Endometrial microvascular endothelial cells (primary cell): Measurements from ENCODE around the gene ALDH2. TPM values are rescaled to one million over a fixed set of nuclear protein-coding genes. Genes with fewer than 3 reads are reported as not detected.
"Not testable (repeated sequence)": the region's sequence is repeated elsewhere in the genome, so short reads cannot be mapped to it uniquely, and the experiment has no call there.

Experiments used
- in situ Hi-C: cut with HindIII; loops from 2 replicates; pipeline ENCODE4 v1.10.0; 2017; ENCODE audit warnings: low sequenced_read_pairs, low pct_unique_long_range_greater_than_20kb; ENCODE audit errors: inconsistent ontology term
- total RNA-seq: library from RNA; depleted of rRNA; stranded (reverse); fragments of >200 nt; gene quantifications from one replicate; pipeline ENCODE4 v1.2.3, GENCODE V29; 2015; ENCODE audit errors: inconsistent ontology term

The ALDH2 gene
- total RNA-seq, 1 donor from 2014 or later: 52.8 TPM

DNA sequence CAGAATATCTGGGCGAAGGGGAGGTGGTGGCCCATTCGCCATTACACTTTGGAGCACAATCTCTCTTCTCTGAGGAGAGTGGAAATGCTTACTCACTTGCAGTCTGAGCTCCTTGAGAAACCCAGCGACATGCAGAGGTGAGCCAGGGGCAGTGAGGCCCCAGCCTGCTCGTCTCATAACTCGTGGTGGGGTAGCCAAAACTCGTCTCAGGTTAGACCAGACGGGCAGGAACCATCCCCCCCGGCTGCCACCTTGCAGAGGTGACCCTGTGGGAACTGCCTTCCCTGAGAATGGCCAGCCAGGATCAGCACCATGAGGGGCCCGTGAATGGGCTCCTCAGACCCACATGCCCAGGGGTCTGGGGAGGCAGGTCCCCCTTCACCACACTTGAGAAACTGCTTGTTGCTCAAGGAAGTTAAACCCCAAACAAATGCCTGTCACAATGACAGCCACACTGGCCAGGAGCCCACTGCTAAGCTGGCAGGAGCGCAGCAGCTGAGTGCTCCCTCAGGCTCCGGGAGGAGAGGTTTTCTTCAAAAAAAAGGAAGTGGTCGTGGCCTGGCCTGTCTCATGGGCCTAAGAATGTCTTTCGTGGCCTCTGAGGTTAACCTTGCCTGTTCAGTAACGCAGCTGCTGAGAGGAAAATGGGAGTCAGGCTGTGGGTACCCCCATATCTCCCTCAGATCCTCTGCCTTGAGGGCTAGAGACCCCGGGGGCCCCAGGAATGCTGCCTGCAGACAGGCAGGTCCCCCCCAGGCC is 9.2 kb upstream of the ALDH2 start:
- in situ Hi-C loops: no loop called here

DNA sequence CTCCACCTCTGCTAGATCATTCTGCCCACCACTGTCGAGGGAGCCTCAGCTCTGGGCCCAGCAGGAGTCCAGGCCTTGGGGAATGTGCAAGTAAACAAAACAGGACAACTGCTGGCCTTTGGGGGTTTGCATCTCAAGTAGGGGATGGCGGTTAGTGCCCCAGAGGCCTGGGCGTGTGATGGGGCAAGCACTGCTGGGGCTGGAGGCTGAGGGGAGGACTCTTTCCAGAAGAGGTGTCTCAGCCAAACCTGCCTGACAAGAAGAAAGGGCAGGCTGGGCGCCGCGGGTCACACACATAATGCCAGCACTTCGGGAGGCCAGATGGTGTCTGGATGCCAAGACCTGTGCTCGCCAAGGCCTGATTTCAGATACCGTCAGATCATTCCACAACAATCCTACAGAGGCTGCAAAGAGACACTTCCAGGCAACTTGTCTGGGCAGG is 8.6 kb upstream of the ALDH2 start:
- in situ Hi-C loops: no loop called here

DNA sequence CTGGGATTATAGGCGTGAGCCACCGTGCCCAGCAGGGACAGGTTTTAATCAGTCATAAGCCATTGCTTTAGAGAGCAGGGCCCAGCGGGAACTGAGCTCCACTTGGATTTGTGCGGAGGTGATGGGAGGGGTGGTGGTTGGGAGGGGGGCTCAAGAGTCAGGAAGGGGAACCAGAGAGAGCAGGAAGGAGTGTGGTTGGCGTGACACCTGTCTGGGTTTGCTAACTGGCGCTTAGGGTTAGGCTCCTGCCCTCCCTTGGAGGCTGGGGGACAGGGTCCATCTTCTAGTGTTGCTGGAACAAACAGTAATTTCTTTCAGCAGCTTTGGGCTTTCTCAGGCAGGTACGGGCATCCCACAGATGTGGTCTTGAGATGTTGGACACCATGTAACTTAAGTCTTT is 7.5 kb upstream of the ALDH2 start:
- in situ Hi-C loops: no loop called here

DNA sequence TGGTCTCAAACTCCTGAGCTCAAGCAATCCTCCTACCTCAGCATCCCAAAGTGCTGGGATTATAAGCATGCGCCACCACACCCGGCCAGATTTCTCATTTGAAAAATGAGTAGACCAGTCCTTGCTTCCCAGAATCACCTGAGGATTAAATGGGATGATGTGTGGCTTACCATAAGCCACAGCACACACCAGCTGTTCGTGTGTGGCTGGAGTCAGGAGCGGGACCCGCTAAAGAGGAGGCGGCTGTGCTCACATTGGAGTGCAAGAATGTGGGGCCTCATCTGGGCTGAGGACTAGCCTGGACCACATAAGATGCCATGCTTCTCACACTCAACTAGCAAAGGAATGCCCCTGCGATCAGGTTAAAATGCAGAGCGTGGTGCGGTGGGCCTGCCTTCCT is 6.7 kb upstream of the ALDH2 start:
- in situ Hi-C loops: no loop called here

DNA sequence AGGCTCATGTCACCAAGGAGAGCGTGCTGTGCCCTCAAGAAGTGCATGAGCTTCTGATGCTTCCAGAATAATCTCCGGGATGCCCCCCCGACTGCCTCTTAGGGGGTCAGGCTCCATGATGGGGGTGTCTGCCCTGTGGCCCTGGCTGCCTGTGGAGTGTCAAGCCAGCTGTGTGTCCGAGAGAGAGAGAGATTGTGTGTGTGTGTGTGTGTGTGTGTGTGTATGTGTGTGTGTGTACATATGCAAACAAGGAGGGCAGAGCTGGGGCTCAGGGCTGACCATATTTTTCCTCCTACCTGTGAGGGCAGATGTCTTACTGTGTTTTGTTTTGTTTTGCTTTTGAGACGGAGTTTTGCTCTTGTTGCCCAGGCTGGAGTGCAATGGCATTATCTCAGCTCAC is 5.6 kb upstream of the ALDH2 start:
- in situ Hi-C loops: no loop called here

DNA sequence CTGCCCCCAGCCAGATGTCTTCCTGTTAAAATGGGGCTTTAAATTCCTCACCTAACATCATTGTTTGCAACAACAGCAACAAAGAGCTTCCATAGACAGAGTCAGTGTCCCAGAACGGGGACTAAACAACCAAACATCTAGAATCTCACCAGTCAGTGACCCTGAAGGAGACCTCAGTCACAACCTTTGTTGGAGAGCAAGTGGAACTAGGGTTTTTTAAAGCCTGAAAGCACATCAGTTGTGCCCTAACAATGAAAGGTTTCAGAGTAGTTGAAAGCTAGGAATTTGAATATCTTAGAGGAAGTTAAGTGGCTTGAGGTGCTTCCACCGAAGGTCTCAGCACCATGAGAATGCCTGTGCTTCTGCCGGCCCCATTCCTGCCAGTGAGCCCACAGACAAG is 5.0 kb upstream of the ALDH2 start:
- in situ Hi-C loops: no loop called here

DNA sequence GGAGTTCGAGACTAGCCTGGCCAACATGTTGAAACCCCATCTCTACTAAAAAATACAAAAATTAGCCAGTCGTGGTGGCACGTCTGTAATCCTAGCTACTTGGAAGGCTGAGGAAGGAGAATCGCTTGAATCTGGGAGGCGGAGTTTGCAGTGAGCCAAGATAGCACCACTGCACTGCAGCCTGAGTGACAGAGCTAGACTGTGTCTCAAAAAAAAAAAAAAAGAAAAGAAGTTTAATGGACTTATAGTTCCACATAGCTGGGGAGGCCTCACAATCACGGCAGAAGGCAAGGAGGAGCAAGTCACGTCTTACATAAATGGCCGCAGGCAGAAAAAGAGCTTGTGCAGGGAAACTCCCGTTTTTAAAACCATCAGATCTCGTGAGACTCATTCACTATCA is 3.2 kb upstream of the ALDH2 start:
- in situ Hi-C loops: not testable (repeated sequence)

DNA sequence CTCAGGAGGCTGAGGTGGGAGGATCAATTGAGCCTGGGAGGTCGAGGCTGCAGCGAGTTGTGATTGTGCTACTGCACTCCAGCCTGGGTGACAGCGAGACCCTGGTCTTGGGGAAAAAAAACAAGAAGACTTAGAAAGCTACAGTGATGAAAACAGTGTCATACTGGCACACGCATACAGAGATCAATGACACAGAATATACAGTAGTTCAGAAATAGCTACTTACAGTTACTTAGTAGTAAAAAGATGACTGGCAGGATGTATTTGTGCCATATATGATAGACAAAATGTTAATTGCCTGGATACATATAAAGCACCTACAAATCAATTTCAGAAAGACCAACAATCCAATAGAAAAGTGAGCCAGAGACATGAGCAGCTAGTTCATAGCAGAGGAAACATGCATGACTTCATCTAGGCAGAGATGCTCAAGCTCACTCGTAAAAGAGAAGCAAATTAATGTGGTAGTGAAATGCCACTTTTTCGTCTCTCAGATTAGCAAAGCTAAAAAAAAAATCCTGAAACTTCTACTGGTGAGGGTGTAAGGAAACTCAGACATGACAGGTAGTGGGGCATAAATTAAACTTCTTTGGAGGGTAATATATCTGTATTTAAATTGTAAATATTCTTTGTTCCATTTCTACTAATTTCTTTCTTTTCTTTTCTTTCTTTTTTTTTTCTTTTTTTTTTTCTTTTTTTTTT is 2.5 kb upstream of the ALDH2 start:
- in situ Hi-C loops: no loop called here

DNA sequence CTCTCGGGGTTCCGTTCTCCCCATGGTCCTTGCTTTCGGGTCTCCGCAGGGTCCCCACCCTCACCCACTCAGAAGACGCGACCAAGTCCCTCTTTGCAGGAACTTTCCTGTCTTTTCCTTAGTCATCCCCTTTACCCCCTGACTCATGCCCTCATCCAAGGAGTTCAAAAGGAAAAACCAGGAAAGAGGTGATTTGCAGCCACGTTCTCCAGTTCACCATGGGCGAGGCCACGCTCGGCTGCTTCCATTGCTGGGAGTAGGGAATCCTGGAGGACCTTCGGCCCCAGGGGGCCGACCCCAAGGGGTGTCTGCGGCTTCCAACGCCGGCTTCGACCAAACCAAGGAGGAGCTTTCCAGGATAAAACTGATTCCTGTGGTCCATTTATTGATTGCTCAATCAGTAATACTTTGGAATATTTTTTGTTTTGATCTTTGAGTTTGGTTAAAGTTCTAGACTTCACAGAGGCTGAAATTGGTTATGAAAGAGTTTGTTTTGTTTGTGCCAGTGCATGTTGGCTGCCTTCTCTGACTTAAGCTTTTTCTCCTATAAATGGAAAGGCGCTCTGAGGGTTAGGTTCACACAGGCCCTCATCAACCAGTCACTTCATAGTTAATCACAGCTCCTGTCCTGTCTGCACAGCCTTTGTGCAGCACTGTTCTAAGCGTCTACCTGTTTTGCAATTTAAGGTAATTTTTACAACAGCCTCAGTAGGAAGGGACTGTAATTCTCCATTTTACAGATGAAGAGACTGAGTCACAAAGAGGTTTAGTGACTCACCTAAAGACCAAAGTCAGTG is 827 bp downstream of the ALDH2 start:
- in situ Hi-C loops: no loop called here

DNA sequence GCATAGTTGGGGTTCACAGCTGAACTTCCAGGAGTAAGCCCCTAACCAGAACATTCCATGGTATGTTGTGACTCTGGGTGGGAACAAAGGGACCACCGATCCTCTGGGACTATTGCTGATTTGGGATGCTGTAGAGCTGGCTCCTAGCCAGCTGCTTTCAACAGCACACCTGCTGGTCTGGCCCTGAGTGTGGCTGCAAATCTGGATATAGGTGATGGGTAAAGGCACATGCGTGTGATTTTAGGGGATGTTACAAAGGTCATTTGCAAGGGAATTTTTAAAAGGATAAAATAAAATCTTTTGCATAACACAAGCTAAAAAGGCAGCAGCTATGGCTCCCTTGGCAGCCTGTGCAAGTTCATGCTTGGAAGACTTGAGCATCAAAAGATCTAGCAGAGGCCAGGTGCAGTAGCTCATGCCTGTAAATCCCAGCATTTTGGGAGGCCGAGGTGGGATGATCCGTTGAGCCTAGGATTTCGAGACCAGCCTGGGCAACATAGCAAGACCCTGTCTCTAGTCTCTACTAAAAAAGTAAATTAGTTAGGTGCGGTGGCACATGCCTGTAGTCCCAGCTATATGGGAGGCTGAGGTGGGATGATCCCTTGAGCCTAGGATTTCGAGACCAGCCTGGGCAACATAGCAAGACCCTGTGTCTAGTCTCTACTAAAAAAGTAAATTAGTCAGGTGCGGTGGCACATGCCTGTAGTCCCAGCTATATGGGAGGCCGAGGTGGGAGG is 1.6 kb downstream of the ALDH2 start:
- in situ Hi-C loops: no loop called here

DNA sequence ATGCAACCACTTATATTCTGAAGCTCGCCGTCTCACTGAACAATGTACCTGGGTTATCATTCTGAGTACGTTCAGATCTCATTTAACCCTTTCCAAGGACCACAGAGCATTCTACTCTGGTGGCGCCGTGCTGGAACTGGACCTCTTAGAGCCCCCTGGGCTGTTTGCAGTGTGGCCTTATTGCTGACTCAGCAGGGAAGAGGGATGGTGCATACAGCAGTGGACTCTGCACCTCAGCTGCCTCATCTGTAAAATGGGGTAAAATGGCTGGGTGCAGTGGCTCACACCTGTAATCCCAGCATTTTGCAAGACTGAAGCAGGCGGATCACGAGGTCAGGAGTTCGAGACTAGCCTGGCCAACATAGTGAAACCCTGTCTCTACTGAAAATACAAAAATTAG is 2.9 kb downstream of the ALDH2 start:
- in situ Hi-C loops: no loop called here

DNA sequence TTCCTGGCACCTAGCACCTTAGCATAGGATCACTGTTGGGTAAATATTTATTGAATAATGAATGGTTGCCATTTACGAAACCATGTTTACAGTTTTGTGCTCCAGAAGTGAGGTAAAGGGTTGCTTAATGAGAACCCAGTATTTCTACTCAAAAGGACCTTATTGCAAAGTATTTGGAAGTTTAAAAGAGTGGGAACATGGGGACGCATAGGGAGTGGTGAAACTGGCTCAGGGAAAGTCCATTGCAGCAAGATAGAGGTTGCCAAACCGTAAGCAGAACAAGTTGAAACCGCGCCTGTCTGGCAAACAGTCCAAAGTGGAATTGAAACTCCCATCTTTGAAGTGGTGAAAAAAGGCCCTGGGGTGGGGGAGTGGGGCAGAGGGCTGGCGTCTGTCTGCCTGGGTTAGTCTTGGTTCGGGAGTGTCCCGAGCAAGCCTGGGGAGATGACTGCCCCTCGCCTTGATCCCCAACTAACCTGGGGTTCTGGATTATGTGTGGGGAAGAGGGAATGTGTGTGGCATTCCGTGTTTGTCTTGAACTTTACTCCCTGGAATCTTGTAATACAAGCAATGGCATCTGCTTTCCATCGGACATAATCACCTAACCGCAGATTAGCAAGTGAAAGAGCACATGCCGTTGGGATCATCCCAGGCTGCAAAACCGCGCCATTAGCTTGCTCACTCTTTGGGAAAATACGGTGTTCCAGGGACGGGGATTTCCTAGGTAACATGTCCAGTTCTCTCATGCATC is 7.2 kb downstream of the ALDH2 start:
- in situ Hi-C loops: no loop called here

DNA sequence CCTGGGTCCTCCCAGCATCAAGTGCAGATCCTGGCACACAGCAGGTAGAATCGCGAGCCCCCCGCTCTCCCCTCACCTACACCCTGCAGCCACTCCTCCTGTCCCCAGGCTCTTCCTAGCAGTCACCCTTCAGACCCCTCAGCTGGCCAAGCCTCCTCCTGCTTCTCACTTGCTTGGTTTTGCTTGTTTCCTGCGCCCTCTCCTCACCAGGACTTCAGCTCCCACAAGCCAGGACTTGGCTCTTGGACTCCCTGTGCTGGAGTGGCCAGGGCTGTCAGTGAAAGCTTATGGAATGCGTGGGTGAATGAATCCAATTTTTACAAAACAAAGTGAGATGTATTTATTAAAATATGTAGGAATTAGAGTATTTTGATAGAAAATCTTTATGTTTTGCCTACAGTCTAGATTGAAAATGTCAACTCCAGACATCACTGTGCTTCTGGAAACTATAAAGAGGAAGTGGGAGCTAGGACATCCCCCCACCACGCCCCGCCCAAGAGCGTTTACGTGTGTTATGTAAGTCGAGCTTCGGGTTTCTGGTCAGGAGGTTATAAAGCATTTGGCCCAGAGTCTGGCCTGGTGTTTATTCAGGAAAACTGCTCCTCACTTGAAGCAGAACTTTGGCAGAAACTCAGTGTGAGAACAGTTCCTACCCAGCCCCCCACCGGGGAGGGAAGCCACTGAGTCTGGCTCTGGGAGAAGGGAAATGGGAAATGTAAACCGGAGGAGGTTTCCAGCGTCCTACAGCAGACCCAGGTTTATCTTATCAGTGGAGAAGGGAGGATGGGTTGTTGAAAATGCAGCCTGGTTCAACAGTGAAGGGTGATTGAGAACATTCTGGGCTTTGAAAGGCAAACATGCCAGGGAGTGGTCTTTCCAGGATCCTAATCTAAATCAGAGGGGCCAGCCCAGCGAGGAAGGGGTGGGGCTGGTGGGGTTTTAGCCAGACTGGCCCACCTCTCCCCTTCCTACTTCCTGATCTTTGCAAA is 8.8 kb downstream of the ALDH2 start:
- in situ Hi-C loops: no loop called here

DNA sequence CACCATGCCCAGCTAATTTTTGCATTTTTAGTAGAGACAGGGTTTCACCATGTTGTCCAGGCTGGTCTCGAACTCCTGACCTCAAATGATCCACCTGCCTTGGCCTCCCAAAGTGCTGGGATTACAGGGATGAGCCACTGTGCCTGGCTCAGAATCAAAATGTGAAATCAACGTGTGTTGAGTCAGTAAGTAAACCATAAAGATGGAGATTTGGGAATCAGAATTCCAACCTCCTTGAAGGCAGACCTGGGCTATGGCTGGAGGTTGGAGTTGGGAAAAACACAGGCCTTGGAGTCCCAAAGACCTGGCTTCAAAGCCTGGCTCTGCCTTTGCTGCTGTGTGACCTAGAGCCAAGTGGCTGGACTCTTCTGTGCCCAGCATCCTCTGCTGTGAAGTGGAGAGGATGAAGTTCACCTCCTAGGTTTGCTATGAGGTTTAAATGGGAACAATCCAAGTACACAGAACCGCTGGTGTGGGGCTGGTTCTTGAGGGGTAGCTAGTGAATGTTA is 10.2 kb downstream of the ALDH2 start:
- in situ Hi-C loops: no loop called here

DNA sequence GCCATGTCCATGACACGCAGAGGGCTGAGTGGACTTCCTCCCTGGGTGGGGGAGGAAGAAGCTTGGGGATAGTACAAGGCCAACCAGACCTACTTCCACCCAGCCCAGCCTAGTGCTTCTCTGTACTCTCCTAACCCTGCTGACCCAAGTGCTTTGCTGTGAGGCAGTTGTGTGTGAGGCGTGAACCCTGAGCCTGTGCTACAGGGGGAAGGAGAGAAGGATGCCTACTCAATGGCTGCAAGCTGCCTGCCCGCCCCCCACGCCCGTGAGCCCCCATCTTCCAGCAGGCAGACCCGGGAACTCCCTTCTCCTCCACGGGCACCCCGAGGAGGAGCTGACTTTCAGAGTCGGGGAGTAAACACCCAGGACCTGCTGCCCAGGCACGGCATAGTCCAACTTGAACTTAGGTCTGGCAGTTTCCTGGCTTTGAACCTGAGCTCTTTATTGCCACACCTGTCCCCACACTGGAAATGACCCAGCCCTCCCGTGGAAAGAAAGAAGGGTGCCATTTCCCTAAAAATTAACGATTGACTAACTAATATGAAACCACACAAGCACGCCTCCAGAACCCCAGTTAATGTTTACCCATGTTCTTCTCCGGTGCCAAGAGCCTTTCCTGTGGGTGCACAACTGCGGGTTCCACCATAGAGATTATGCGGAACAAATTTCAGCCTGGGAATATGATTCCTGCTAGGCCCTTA is 10.8 kb downstream of the ALDH2 start:
- in situ Hi-C loops: no loop called here

DNA sequence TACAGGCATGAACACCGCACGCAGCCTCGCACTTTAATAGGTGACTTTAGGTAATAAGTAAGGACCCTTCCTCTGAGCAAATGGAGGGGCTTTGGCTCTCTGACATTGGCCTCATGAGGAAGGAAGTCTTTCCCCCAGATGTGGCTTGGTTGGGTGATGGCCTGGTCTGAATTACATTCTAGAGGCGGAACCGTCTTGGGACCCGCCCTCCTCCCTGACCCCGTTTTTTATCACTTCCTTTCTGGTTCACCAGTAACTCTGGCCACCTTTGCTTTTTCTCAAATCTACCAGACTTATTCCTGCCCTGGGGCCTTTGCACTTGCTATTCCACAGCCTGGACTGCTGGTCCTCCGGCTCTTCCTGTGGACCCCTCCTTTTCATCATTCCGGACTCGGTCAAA is 13.4 kb downstream of the ALDH2 start:
- in situ Hi-C loops: no loop called here

DNA sequence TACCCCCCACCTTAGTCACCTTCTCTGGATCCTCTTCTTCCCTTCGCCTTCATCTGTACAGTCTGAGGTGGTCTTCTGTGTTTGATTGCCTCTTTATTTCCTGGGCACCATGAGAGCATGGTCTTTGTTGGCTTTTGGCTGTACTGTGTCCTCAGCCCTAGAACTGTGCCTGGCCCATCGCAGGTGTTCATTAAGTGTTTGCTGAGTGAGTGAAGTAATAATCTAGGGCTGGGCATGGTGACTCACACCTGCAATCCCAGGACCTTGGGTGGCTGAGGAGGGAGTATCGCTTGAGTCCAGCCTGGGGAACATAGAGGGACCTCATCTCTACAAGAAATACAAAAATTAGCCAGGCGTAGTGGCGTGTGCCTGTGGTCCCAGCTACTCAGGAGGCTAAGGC is 13.9 kb downstream of the ALDH2 start:
- in situ Hi-C loops: no loop called here
